Liver (tissue), 3 donors: ENCODE measurements around the gene CLPTM1.

ENCODE experiments used
- CTCF ChIP-seq: fragments of 150-350 bp; IDR thresholded peaks from 2 replicates; pipeline ENCODE4 v1.5.1; 2017; ENCODE audit warnings: improper control_type of control experiment, low read depth, low read length; ENCODE audit not compliant: missing input control
- EGR1 ChIP-seq, 2 donors: IDR thresholded peaks; 2 replicates each; pipeline ENCODE4 v1.6.1; 2016 to 2018; ENCODE audit warnings: antibody characterized with exemption in 2 of 2, low read depth in 2 of 2
- GABPA ChIP-seq, 2 donors: IDR thresholded peaks in 1 of 2; conservative IDR thresholded peaks in 1 of 2; 2 replicates each; pipeline ENCODE4 v1.6.1; 2016; ENCODE audit warnings: antibody characterized with exemption in 2 of 2, mild to moderate bottlenecking in 1 of 2, moderate library complexity in 1 of 2
- HNF4G ChIP-seq: IDR thresholded peaks from 2 replicates; pipeline ENCODE4 v1.6.1; 2016; ENCODE audit warnings: antibody characterized with exemption
- MAX ChIP-seq: IDR thresholded peaks from 2 replicates; pipeline ENCODE4 v1.6.1; 2016; ENCODE audit warnings: antibody characterized with exemption
- REST ChIP-seq: IDR thresholded peaks from 2 replicates; pipeline ENCODE4 v1.6.1; 2016; ENCODE audit warnings: antibody characterized with exemption, mild to moderate bottlenecking
- RXRA ChIP-seq, 2 donors: IDR thresholded peaks; 2 replicates each; pipeline ENCODE4 v1.6.1; 2017 to 2018; ENCODE audit warnings: antibody characterized with exemption in 2 of 2, mild to moderate bottlenecking in 1 of 2
- TAF1 ChIP-seq: conservative IDR thresholded peaks from 2 replicates; pipeline ENCODE4 v1.6.1; 2016; ENCODE audit warnings: antibody characterized with exemption, mild to moderate bottlenecking
- donor health status: healthy.
- donor health status: healthy.

GRCh38 chr19:45032421-45032820 is 77.2 kb downstream of the CLPTM1 start:
- TF ChIP-seq RXRA (IDR thresholded peaks at IDR 0.05) = no peak
- no peak for TF ChIP-seq REST
- no peak for TF ChIP-seq CTCF
- TF ChIP-seq MAX = no peak
- TF ChIP-seq GABPA (IDR thresholded peaks at IDR 0.05 in 1 of 2, conservative IDR thresholded peaks at IDR 0.05 in 1 of 2) = no peak
- no peak for TF ChIP-seq EGR1 (IDR thresholded peaks at IDR 0.05; ENCODE audit: low read depth in 2 of 2)
- no peak for TF ChIP-seq HNF4G
- TF ChIP-seq TAF1 = no peak
